Measurements from ENCODE around the gene HSPB7.
"Not testable (repeated sequence)": the region's sequence is repeated elsewhere in the genome, so short reads cannot be mapped to it uniquely, and the experiment has no call there.

DNA sequence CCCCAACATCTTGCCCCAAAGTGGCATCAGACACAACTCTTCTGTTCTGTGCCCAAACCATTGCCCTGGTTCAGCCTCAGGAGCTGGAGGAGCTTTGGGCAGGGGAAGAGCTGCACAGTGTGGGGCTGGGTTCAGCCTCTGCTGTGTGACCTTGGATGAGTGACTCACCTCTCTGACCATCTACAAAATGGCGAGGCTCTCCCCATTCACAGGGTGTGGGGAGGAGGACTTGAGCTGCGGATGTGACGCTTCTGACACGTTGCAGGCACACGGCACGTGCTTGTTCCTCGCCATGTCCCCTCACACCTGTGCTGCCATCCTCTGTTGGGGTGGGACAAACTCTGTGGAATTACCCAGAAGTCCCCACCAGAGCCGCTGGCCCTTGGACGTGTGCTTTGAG, 24.8 kb upstream of the HSPB7 start:
- TF ChIP-seq POLR2AphosphoS5 (IDR thresholded peaks at IDR 0.05; ENCODE audit: borderline replicate concordance, low read depth, low read length); EZH2 (IDR thresholded peaks at IDR 0.05): not testable (repeated sequence)
